Embryonic facial prominence (tissue), 1 donor: Measurements from ENCODE around the gene ATP6V1B1.

ENCODE experiments used
- DNase-seq: peaks from one replicate; pipeline ENCODE4 v3.0.0-alpha.2; 2016; ENCODE audit errors: extremely low spot score

The ATP6V1B1 gene

GRCh38 chr2:70901227-70902066, 34.3 kb upstream of the ATP6V1B1 start:
- no peak for DNase-seq

- DNase-seq: no peak
Measured at GRCh38 chr2:70902067-70902442, 33.6 kb upstream of the ATP6V1B1 start.

- DNase-seq: no peak
Measured at GRCh38 chr2:70902579-70902978, 33.1 kb upstream of the ATP6V1B1 start.

- no peak for DNase-seq
Measured at GRCh38 chr2:70903171-70903570, 32.5 kb upstream of the ATP6V1B1 start.

GRCh38 chr2:70903641-70904340, 31.9 kb upstream of the ATP6V1B1 start:
- no peak for DNase-seq

- no peak for DNase-seq
Measured at GRCh38 chr2:70904371-70905216, 31.1 kb upstream of the ATP6V1B1 start.

- DNase-seq: no peak
Measured at GRCh38 chr2:70905443-70906421, 30.0 kb upstream of the ATP6V1B1 start.

GRCh38 chr2:70906439-70907005, 29.2 kb upstream of the ATP6V1B1 start:
- DNase-seq: no peak

- no peak for DNase-seq
Measured at GRCh38 chr2:70907130-70908057, 28.3 kb upstream of the ATP6V1B1 start.

- no peak for DNase-seq
Measured at GRCh38 chr2:70916291-70916690, 19.4 kb upstream of the ATP6V1B1 start.

GRCh38 chr2:70918016-70918415, 17.7 kb upstream of the ATP6V1B1 start:
- DNase-seq: no peak

- DNase-seq: no peak
Measured at GRCh38 chr2:70919672-70920366, 15.9 kb upstream of the ATP6V1B1 start.

- no peak for DNase-seq
Measured at GRCh38 chr2:70920367-70920715, 15.4 kb upstream of the ATP6V1B1 start.

GRCh38 chr2:70921031-70921430, 14.7 kb upstream of the ATP6V1B1 start:
- DNase-seq: no peak

GRCh38 chr2:70921839-70922234, 13.9 kb upstream of the ATP6V1B1 start:
- DNase-seq: no peak

- no peak for DNase-seq
Measured at GRCh38 chr2:70922235-70923234, 13.2 kb upstream of the ATP6V1B1 start.

GRCh38 chr2:70923378-70924015, 12.2 kb upstream of the ATP6V1B1 start:
- no peak for DNase-seq
